Measurements from ENCODE around the gene LMOD1. TPM values are rescaled to one million over a fixed set of nuclear protein-coding genes. Genes with fewer than 3 reads are reported as not detected.
"Not testable (repeated sequence)": the region's sequence is repeated elsewhere in the genome, so short reads cannot be mapped to it uniquely, and the experiment has no call there.

LMOD1 gene
- polyA plus RNA-seq, 1 donor, result 46.6 TPM

DNA sequence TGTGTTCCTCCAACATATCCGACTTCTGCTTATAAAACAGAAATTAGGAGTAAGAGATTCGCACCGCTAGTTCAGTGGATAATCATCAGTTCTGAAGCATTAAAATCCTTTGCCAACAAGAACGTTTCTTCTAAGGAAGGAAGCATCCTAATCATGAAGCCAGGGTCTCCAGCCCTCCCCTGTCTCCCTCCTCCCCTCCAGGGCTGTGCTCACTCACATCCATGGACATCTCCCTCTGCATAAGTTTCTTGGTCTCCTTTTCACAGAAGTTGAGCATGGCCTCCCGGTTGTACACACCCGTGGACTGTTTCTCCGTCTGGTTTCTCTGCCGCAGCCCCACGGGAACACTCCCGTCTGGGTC is 505 bp downstream of the LMOD1 start:
- no peak for DNase-seq

DNA sequence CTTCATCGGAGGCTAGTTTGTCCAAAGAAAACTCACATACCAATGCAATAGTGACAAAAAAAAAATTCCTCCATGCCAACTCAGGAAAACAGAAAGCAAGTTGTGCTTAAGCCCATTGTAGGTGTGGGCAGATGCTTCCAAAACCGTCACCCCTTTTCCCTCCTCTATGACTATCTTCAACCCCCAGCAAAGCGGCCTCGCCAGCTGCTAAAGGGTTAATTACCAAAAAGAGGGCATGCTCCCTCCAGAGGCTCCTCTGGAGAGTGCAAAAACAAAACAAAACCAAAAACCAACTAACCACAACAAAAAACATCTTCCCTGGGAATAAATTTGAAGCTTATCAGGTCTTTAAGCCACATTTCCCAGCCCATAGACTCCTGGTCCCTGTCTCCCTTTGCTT is 1.2 kb downstream of the LMOD1 start:
- no peak for DNase-seq

DNA sequence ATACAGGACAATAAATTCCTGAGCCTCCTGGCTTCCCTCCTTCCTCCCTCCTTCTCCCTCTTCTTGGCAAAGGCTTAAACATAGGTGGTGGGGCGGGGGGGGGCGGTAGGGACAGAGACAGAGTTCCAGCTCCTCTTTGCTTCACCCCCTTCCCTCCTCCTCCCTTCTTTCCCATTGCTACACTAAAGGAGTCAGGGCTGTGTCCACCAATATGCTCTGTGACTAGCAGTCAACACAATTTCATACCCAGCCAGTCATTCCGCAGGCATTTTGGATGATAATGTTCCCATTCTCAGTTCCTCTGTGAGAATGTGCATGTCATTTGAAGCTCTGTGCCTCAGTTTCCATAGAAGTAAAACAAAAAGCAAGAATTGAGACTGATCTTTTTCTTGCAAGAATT is 1.7 kb downstream of the LMOD1 start:
- no peak for DNase-seq

DNA sequence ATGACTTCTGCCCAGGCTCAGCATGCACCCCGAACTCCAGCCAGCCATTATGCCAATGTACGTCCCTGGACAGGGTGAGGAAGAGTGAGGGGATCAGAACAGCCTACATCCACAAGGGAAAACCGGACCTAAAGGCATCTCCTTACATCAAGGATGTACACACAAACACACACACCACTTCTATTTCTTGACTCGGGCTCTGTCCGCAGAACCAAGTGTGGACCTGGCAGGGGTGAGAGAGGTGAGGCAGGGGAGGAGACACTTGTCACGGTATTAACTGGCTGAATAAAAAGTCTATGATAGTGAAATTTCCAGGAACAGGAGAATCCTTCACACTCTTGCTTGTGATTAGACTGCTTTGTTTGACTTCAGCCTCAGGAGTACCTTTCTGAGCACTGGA is 2.3 kb downstream of the LMOD1 start:
- no peak for DNase-seq

DNA sequence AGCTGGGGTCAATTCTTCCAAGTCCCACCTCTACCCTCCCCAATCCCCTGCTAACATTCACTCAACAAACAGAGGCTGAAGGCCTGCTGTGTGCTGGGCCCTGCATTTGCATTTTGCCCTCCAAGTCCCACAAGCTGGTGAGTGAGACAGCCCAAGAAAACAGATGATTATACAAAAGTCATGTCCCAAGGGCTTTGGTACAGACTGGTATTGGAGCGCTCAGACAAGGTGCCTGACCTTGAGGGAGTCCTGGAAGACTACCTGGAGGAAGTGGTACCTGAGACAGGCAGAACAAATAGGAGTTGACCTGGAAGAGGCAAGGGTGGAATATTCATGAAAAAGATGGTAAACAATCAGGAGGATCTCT is 4.2 kb downstream of the LMOD1 start:
- DNase-seq, result no peak

DNA sequence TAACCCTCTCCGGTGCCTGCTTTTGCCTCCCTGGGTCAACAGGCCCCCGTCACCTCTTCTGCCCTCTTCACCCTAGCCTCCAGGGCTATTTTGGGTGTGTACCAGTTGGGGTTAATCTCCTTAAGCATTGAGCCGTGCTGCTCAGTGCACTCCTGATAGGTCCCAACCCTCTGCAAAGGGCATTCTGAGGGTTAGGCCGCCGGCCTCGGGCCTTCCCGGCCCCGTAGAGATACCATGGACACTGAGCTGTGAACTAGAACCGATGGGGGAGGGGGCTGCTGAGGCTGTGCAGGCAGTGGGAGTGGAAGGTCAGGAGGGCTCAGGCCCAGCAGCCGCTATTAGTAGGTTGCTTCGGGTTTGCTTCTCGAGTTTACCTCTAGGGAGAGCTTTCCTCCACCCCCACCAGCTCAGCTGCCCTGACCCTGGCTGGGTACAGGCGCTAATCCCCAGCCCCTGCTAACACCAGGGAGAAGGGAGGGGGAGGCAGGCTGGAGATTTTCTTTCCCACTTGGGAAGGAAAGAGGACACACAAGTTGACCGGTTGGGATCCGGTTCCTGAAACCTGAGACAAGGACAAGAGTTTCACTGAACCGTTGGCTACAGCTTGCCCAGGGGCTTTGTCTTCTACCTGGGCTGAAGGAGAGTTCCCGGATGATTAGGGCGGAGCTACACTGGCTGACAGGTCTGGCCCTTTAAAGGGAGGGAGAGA is 4.8 kb downstream of the LMOD1 start:
- no peak for DNase-seq

DNA sequence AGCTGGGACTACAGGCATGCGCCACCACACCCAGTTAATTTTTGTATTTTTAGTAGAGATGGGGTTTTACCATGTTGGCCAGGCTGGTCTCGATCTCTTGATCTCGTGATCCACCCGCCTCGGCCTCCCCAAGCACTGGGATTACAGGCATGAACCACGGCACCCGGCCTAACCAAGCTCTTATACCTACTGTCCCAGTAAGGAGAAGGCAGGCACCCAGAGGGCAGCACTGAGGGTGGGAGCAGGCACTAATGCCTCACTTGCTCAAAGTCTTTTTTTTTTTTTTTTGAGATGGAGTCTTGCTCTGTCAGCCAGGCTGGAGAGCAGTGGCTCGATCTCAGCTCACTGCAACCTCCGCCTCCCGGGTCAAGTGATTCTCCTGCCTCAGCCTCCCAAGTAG is 6.0 kb downstream of the LMOD1 start:
- not testable (repeated sequence) for DNase-seq

DNA sequence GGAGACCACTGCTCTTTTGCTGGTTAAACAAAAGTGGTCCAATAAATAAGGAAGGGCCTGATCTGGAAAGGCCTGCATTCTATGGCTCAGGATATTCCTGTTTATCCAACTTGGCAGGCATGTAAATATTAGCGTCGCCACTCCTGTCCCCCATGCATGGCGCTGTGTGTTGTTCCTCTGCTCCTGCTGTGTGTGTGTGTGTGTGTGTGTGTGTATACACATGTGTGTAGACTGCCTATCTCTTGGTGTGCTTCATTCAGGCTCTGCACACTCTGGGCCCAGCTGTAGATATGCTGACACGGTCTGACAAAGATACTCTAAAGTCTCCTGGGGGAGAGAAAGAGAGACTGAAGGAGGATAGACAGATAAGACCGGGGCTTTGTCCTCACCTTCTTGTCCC is 6.8 kb downstream of the LMOD1 start:
- DNase-seq, result no peak

DNA sequence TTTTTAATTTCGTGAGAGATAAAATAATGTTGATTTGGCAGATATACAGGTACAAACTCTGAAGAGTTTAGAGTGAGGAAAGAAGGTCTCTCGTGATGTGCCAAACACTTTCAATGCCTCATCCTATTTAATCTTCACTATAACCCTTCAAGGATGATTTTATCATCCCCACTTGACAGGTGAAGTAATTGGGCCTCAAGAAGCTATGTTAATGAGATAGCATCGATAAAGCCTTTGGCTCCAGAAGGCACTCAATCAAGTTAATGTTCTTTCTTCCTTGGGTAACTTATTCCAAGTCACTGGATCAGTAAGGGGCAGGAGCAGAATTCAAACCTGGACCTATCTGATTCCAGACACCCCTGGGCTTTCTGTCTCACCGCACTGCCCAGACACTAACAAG is 7.2 kb downstream of the LMOD1 start:
- DNase-seq, result no peak

DNA sequence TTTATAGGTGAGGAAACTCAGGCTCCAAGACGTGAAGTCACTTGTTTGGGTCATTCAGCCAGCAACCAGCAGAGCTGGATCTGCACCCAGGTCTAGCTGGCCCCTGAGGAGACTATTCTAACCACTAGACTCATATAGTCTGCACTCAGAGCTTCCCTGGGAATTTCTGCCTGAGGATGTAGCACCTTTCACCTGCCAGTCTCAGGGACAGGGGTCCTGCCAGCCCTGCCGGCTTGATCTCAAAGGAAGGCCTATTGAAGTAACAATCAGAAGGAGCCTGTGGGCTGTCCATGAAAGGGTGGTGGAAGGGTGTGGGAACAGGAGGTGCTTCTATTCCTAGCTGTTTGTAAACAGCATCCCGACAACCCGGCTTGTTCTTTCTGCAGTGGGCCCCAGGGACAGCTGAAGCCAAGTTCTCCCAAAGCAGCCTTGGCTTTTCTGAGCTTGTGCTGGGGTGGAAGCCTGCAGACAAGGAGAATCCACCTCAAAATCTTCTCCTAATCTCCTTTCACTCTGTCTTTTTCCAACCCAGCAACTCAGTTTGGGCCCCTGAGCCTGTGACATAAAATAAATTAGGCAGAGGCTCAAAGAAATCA is 7.8 kb downstream of the LMOD1 start:
- no peak for DNase-seq

DNA sequence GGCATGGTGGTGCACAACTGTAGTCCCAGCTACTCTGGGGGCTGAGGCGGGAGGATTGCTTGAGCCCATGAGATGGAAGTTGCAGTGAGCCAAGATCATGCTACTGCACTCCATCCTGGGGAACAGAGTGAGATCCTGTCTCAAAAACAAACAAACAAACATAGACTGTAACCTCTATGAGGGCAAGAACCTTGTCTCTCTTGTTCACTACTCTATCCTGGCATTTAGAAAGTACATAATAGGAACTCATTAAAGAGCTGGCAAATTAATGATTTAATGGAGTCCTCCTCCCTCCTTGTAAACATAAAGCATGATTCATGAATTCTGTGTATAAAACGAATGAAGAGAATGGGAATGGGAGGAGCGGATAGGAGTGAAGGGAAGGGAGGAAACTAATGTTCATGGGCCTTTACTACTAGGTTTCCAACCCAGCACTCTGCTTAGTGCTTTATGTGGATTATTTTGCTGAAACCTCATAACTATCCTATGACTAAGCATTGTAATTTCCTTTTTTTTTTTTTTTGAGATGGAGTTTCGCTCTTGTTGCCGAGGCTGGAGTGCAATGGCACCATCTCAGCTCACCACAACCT is 8.6 kb downstream of the LMOD1 start:
- no peak for DNase-seq

DNA sequence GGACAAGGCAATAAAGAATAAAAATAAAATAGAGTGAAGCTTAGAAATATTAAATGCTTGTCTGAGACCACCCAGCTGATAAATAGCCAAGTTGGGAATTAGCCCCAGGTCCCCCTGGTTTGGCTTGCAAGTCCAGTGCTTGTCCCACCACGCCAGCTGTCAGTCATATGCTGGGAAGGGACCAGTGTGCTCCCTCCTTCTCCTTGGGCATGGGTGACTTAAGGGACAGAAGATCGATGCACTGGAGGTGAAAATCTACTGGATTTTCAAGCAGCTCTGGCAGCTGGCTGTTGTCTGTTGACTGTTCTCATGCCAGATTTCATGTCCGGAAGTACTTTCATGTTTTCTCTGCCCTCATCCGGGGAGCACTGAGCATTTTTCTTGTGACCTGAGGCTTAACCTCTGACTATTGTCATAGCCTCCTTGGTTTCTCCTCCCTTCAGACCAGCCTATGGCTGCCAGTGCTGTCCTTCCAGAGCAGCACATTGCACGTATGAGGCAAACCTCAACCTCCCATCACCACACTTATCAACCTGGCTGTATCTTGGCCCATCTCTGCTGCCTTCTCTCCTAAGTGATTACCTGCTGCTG is 12.4 kb downstream of the LMOD1 start:
- DNase-seq, result no peak

DNA sequence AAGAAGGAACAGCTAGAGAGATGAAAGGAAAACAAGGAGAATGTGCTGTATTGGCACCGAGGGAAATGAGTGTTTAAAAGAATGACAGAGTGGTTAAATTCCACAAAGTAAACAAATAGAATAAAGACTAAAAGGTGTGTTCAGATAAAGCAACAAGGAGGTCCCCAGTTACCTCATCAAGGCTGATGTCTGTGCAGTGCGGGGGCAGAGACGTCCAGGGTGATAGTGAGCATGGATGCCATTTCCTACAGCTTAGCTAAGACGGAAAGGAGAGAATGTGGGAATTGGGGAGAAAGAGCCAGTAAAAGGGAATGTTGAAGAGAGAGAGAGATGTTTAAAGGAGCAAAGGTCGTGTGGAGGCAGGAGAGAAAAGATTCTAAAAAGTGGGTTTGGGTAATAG is 15.5 kb downstream of the LMOD1 start:
- no peak for DNase-seq

DNA sequence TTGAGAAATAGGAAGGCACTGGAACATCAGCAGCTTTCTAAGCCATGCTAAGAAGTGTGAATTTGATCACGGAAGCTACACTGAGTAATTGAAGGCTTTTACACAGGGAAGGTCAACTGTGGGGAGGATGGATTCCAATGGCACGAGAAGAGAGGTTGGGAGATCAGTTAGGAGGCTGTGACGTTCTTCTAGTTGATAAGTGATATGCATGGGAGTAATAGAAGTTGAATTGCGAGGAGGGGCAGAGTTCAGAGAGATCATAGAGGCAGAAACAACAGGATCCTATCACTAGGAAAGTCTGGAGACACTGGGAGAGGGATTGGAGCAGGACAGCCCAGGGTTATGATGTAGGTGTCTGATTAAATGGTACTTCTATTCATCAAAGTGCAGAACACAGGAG is 16.2 kb downstream of the LMOD1 start:
- DNase-seq, result no peak

DNA sequence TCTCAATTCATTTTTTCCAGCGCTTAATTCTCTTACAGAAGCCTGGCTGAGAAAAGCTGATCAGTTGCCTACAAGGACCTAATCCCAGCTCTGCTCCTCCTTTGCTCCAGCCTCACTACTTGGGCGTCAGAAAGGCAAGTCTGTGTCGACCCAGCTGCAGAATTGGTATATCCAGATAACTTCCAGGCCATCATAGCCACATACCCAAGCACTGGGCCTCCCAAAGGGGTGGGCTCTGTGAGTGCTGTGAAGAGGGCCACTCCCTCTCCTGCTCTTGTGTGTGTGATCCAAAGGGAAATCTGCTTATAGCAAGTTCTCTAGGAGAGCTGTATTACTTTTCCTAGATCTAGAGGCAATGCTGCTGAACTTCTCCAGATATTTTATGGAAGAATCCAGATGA is 18.1 kb downstream of the LMOD1 start:
- no peak for DNase-seq

DNA sequence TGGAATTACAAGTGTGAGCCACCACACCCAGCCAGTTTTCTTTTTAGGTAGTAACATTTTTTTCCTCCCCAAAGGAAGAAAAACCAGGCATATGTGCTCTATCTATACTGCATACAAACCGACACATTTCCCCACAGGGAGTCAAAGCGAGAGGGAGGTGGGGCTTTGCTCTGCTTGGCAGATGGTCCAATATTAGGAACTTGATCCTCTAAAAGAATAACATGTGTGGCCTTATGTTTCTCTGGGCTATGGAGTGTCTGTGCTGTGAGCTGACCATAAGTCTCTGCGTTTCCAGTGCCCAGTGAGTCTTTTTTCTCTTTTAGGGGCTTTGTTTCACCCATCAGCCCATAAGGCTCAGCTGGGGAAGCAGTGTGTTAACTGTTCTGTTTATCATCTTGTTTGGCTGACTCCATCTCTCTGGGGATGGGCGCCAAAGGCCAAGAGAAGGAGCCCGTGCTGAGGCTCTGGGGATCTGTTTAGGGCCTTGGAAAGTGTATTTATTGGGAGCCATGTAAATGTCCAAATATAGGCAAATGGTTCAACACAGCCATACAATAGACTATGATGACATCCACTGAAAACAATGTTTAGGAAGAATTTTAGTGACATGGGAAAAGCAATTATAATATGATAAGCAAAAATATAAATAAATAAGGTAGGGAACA is 20.2 kb downstream of the LMOD1 start:
- no peak for DNase-seq

DNA sequence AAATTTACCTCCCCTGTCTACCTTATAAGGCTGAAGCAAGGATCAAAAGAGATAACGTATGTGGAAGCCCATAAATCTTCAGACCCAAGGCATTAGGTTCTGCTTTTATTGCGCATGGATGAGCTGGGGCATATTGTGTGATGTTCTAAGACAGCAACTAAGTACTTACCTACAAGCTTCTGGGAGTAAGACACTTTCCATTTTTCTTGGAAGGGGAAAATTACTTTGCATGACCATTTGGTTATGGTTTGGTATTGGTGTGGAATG is 21.1 kb downstream of the LMOD1 start:
- DNase-seq, result no peak

DNA sequence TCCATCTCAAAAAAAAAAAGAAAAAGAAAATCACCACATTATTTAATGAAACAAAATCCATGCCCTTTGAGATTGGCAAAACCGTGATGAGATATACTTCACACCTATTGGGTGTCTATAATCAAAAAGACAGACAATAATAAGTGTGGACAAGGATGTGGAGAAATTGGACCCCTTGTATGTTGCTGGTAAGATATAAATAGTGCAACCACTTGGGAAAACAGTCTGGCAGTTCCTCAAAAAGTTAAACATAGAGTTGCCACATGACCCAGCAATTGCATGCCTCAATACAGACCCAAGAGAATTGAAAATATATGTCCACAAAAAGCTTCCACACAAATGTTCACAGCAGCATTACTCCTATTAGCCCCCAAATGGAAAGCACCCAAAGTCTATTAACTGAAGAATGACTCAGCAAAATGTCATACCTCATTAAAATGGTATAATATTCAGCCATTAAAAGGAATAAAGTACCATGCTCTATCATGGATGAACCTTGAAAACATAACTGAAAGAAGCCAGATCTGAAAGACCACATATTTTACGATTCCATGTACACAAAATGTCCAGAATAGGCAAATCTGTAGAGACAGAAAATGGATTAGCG is 24.3 kb downstream of the LMOD1 start:
- no peak for DNase-seq

DNA sequence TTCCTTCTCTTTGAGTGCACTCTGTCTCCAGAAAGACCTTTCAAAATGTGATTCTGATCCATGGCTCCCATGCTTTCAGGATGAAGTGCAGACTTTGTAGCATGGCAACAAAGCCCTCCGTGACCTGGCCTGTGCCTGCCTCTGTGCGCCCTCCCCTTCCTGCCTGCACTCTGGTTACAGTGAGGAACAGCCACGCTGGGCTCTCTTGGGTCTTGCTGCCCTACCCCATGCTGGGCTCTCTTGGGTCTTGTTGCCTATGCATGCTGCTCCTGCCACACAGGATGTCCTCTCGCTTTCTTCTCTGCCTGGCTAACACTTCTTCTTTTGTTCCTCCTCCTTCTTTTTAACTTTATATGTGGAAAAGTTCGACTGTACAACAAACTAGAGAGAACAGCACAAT is 28.0 kb downstream of the LMOD1 start:
- DNase-seq, result no peak

DNA sequence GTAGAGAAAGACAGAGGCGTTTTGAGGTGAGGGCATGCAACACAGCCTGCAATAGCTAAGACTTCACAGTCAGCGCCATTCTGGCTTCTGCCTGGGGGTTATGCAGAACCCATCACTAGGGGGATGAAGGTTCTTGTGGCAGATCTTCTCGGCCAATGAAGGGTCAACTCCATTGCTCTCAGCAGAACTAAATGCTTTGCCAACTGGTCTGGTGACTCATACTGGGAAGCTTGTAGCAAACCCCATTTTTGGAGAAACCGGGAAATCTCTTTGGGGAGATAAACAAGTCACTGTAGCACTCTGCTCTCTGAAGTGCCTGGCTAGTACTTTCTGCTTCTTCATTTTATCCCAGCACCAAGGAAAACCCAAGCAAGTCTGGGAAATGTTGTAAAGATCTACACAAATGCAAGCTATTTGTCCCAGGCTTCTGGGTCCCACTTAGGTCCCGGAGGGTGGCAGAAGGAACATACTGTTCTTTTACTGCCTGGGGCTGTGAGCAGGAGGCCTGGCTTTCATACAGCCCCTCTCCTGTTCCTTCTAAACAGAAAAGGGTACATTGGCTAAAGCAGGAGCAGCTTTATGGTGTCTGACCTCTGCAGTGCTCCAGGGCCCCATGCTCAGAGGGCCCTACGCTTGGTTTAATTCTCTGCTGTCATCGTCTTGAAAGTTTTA is 28.9 kb downstream of the LMOD1 start:
- DNase-seq, result no peak

DNA sequence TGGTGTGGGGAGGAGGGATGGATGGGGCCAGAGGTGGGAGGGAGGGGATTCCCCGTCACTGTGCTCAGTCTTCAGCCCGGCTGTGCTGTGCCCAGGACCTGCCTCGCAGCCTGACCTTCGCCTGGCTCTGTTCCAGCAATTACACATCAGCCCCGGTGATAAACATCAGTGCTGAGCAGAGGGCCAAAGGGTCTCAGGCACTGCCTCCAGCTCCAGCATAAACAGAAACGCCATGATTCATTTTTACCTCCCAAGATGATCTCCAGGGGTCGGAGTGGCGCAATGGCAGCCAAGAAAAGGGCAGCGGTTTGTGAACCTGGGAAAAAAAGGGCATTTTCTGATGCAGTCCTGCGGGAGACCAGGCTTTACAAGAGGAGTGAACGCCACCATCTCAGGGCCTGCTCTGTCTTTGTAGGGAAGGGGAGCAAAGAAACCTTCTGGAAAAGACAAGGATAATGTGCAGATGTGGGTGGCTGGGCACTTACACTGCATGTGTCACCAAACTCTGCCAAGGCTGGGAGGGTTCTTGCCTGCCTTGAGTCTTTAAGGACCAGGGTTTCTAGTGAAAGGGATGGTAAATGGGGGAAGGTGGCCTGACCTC is 29.6 kb downstream of the LMOD1 start:
- no peak for DNase-seq

DNA sequence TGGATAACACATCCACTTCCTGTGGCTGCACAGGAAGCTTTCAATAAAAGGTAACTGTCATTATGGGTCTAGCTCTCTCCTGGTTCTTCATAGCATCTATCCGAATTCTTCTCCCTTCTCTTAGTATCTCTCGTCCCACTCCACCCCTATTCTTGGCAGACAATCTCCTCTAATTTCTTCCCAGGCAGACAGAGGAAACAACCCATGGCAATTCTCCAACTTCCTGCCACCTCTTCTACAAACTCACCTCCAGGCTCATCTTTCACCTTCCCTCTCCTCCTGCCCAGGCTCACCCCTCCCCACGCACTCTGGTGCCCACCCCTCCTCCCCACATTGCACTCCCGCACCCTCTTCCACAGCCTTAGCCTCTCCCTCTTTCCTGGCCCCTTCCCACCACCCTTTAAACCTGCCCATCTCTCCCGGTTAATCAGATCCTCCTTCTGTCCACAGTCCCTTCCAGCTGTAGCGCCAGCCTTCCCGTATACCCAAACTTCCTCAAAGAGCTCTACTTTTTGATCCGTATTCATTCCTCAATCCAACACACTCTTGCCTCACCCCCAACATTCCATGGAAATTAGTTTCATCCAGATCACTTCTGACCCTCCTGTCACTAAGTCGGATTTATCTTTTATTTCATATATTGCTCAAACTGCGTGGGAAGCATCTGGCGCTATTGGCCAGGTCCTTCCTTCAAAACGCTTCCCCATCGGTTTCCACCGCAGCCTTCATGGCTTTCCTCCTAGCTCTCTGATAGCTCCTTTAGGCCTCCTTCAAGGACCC is 31.7 kb downstream of the LMOD1 start:
- no peak for DNase-seq

All from hindlimb muscle (tissue), 1 donor.